OCI-LY1 (cell line): ENCODE results near the gene NEDD4L.

Source experiments
- H2AFZ ChIP-seq: fragments of 200-600 bp; sonication (generic), shearing (Covaris generic); 2 replicates; pipeline ENCODE4 v1.6.0; 2014; ENCODE audit warnings: antibody characterized with exemption, mild to moderate bottlenecking, low read length
- H3F3A ChIP-seq: fragments of 200-600 bp; sonication (generic), shearing (Covaris generic); 2 replicates; pipeline ENCODE4 v1.6.0; 2014; ENCODE audit warnings: mild to moderate bottlenecking, antibody characterized with exemption, low read length, moderate library complexity; ENCODE audit not compliant: insufficient read depth
- H3K27ac ChIP-seq: fragments of 200-600 bp; sonication (generic); 2 replicates; pipeline ENCODE4 v1.5.1; 2014; ENCODE audit warnings: low read length, mixed run types, mild to moderate bottlenecking, low read depth; ENCODE audit not compliant: poor library complexity, severe bottlenecking
- H3K27me3 ChIP-seq: fragments of 200-600 bp; sonication (generic); 2 replicates; pipeline ENCODE4 v1.6.0; 2014; ENCODE audit warnings: antibody characterized with exemption, mild to moderate bottlenecking, low read length, moderate library complexity; ENCODE audit not compliant: insufficient read depth
- H3K36me3 ChIP-seq: fragments of 200-600 bp; sonication (generic); 2 replicates; pipeline ENCODE4 v1.6.1; 2014; ENCODE audit warnings: mild to moderate bottlenecking, antibody characterized with exemption, low read length, moderate library complexity, mixed read lengths; ENCODE audit not compliant: insufficient read depth
- H3K4me1 ChIP-seq: fragments of 200-600 bp; sonication (generic); 2 replicates; pipeline ENCODE4 v1.5.1; 2014; ENCODE audit warnings: mild to moderate bottlenecking, low read length, moderate library complexity; ENCODE audit not compliant: insufficient read depth, severe bottlenecking
- H3K4me2 ChIP-seq: fragments of 200-600 bp; sonication (generic), shearing (Covaris generic); 2 replicates; pipeline ENCODE4 v1.6.1; 2014; ENCODE audit warnings: low read length
- H3K4me3 ChIP-seq: fragments of 200-600 bp; sonication (generic); 2 replicates; pipeline ENCODE4 v1.5.1; 2014; ENCODE audit warnings: low read length, low read depth, mild to moderate bottlenecking, mixed read lengths; ENCODE audit not compliant: poor library complexity, severe bottlenecking
- H3K79me2 ChIP-seq: fragments of 200-600 bp; shearing (Covaris generic); 2 replicates; pipeline ENCODE4 v1.6.1; 2016; ENCODE audit warnings: mixed run types, low read length, mixed read lengths; ENCODE audit not compliant: insufficient read depth
- H3K9ac ChIP-seq: fragments of 200-600 bp; sonication (generic), shearing (Covaris generic); 2 replicates; pipeline ENCODE4 v1.6.1; 2014; ENCODE audit warnings: mild to moderate bottlenecking, low read length, mixed read lengths
- H3K9me2 ChIP-seq: fragments of 200-600 bp; sonication (generic), shearing (Covaris generic); 2 replicates; pipeline ENCODE4 v1.6.1; 2014; ENCODE audit warnings: low read depth, mild to moderate bottlenecking, low read length, mixed read lengths
- H3K9me3 ChIP-seq: fragments of 200-600 bp; shearing (Covaris generic); 2 replicates; pipeline ENCODE4 v1.6.1; 2014; ENCODE audit warnings: low read length, mixed read lengths
- H4K20me1 ChIP-seq: fragments of 200-600 bp; sonication (generic), shearing (Covaris generic); 2 replicates; pipeline ENCODE4 v1.6.0; 2016; ENCODE audit warnings: mild to moderate bottlenecking, low read length; ENCODE audit not compliant: insufficient read depth
- CTCF ChIP-seq: fragments of 200-600 bp; sonication (generic), shearing (Covaris generic); IDR thresholded peaks from 2 replicates; pipeline ENCODE4 v1.5.1; 2017; ENCODE audit warnings: mild to moderate bottlenecking, antibody characterized with exemption, low read length, moderate library complexity, mixed read lengths
- EZH2 ChIP-seq: fragments of 200-600 bp; sonication (generic), shearing (Covaris generic); IDR thresholded peaks from 2 replicates; pipeline ENCODE4 v1.8.0; 2017; ENCODE audit warnings: borderline replicate concordance, mixed run types, mild to moderate bottlenecking, antibody characterized with exemption, low read length, moderate library complexity, mixed read lengths

The NEDD4L gene

GRCh38 chr18:58299936-58300335 is 255.9 kb downstream of the NEDD4L start:
- Histone ChIP-seq H3K4me3 (no peak overlapping the region), H3K36me3 (no peaks in the 10 kb centered on the region), H3K9ac (no peak overlapping the region), H3K4me1 (no peaks in the 10 kb centered on the region), H3K4me2 (no peak overlapping the region), H4K20me1 (no peaks in the 10 kb centered on the region), H3K27me3 (no peaks in the 10 kb centered on the region), H3K79me2 (no peaks in the 10 kb centered on the region), H3F3A (no peaks in the 10 kb centered on the region), H2AFZ (no peak overlapping the region), H3K9me2 (no peaks in the 10 kb centered on the region), H3K9me3 (no peaks in the 10 kb centered on the region), H3K27ac (no peak overlapping the region)
- TF ChIP-seq CTCF (no peak), EZH2 (no peak)

GRCh38 chr18:58300867-58301266 is 256.8 kb downstream of the NEDD4L start:
- TF ChIP-seq EZH2, result no peak

GRCh38 chr18:58302811-58303210 is 258.8 kb downstream of the NEDD4L start:
- Histone ChIP-seq H4K20me1 (no peaks in the 10 kb centered on the region), H3K79me2 (no peaks in the 10 kb centered on the region), H3K9me2 (no peaks in the 10 kb centered on the region), H3F3A (no peaks in the 10 kb centered on the region), H3K4me2 (no peak overlapping the region), H3K9me3 (no peaks in the 10 kb centered on the region), H3K36me3 (no peaks in the 10 kb centered on the region), H2AFZ (no peak overlapping the region), H3K4me1 (no peaks in the 10 kb centered on the region), H3K27me3 (no peaks in the 10 kb centered on the region), H3K4me3 (no peak overlapping the region), H3K9ac (no peak overlapping the region), H3K27ac (no peak overlapping the region)
- TF ChIP-seq EZH2 (no peak), CTCF (no peak)

More at GRCh38 chr18:58300867-58301266, 256.8 kb downstream of the NEDD4L start:
- Histone ChIP-seq H3F3A (no peaks in the 10 kb centered on the region), H3K4me1 (no peaks in the 10 kb centered on the region), H3K36me3 (no peaks in the 10 kb centered on the region), H3K79me2 (no peaks in the 10 kb centered on the region), H2AFZ (no peak overlapping the region), H3K4me2 (no peak overlapping the region), H3K9ac (no peak overlapping the region), H3K27me3 (no peaks in the 10 kb centered on the region), H3K4me3 (no peak overlapping the region), H3K9me2 (no peaks in the 10 kb centered on the region), H4K20me1 (no peaks in the 10 kb centered on the region), H3K27ac (no peak overlapping the region), H3K9me3 (no peaks in the 10 kb centered on the region)

- Histone ChIP-seq H3K9me2 (no peaks in the 10 kb centered on the region), H3K36me3 (no peaks in the 10 kb centered on the region), H3K9ac (no peak overlapping the region), H3K4me3 (no peak overlapping the region), H3K4me2 (no peak overlapping the region), H3K27ac (no peak overlapping the region), H3K9me3 (no peaks in the 10 kb centered on the region), H3F3A (no peaks in the 10 kb centered on the region), H3K4me1 (no peaks in the 10 kb centered on the region), H4K20me1 (no peaks in the 10 kb centered on the region), H2AFZ (no peak overlapping the region), H3K27me3 (no peaks in the 10 kb centered on the region), H3K79me2 (no peaks in the 10 kb centered on the region)
- TF ChIP-seq CTCF, result no peak
- no peak for TF ChIP-seq EZH2
These were observed 259.3 kb downstream of the NEDD4L start for GRCh38 chr18:58303363-58303762.
